ENCODE measurements around the gene OR9A2.

The OR9A2 gene

DNA sequence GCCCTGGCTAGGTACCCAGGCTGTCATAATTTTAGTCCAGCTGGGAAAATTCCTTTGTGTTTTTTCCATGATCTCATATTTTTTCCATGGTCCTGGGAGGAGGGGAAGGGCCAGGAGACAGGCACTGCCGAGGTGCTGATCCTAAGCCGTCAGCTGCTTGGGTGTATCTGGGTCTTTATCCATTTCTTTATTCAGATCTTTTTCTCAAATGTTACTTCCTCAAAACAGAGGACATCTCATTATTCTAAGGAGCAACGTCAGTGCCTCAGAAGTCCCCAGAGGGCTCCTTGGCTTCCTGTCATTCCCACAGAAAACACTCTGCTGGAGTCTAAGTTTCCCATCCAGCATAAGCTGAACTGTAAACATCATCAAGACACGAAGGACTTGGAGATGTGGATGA is 22.4 kb upstream of the OR9A2 start:
- no peak overlapping the region for H3K9ac ChIP-seq (ENCODE audit: low read length in 5 of 5)
- peaks cover 0 to 6% (median 0%) of the 10 kb centered on the region in 5 donors for H3K27me3 ChIP-seq (ENCODE audit: control insufficient read depth in 5 of 5, insufficient read depth in 4 of 5, low read length in 5 of 5)
- no peaks in the 10 kb centered on the region for H3K9me3 ChIP-seq (ENCODE audit: control insufficient read depth in 5 of 5, low read length in 5 of 5)
- H3K4me3 ChIP-seq (ENCODE audit: low read depth in 1 of 5, low read length in 5 of 5): no peak overlapping the region
- H3K27ac ChIP-seq (ENCODE audit: low read depth, low read length): no peak overlapping the region
- peaks cover 0 to 23% (median 13%) of the 10 kb centered on the region in 5 donors for H3K4me1 ChIP-seq (ENCODE audit: control insufficient read depth in 5 of 5, insufficient read depth in 5 of 5, low read length in 5 of 5)
- no peaks in the 10 kb centered on the region for H3K36me3 ChIP-seq (ENCODE audit: control insufficient read depth in 5 of 5, insufficient read depth in 5 of 5, low read length in 5 of 5)

DNA sequence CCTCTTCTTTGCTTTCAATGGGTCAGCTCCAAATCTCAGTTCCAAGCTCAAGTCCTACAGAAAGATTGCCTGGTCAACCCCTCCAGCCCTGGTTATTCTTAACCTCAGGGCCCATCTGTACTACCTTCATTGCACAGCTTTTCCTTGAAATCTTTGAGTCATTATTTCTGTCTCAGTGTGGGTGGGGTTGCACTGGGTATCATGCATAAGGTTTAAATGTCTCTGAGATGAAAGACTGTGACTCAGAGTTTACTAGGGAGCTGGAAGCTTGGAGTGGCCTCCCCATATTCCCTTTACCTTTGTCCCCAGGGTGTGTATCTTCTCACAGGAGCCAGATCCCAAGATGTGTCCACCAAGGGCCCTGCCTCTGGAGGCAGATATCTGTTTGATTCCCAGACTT is 21.9 kb upstream of the OR9A2 start:
- Histone ChIP-seq H3K27ac (ENCODE audit: low read depth, low read length) (no peak overlapping the region), H3K9ac (ENCODE audit: low read length in 5 of 5) (no peak overlapping the region)

DNA sequence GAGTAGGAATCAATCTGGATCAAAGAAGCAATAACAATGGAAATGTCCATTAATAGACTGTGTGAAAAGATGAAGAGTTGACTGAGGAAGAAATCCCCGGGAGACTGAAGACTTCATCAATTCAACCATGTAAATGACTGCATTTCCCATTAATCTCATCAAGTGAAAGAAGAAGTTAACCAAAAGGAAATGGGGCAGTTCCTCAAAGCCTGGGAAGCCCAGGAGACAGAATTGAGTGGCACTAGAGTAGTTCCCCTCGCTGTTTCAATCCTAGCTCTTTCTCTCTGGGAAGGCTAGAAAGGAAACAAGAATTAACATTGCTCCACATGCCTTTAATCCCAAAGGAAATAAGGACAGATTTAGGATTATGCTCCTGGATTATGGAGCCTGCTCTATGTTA is 20.4 kb upstream of the OR9A2 start:
- H3K4me1 ChIP-seq (ENCODE audit: control insufficient read depth in 5 of 5, insufficient read depth in 5 of 5, low read length in 5 of 5): peaks cover 0 to 23% (median 13%) of the 10 kb centered on the region in 5 donors
- H3K27ac ChIP-seq (ENCODE audit: low read depth, low read length): no peak overlapping the region
- no peak overlapping the region for H3K4me3 ChIP-seq (ENCODE audit: low read depth in 1 of 5, low read length in 5 of 5)
- no peaks in the 10 kb centered on the region for H3K27me3 ChIP-seq (ENCODE audit: control insufficient read depth in 5 of 5, insufficient read depth in 4 of 5, low read length in 5 of 5)
- H3K9me3 ChIP-seq (ENCODE audit: control insufficient read depth in 5 of 5, low read length in 5 of 5): no peaks in the 10 kb centered on the region
- H3K36me3 ChIP-seq (ENCODE audit: control insufficient read depth in 5 of 5, insufficient read depth in 5 of 5, low read length in 5 of 5): no peaks in the 10 kb centered on the region
- no peak overlapping the region for H3K9ac ChIP-seq (ENCODE audit: low read length in 5 of 5)

More for the DNA sequence above, 21.9 kb upstream of the OR9A2 start:
- no peaks in the 10 kb centered on the region for H3K9me3 ChIP-seq (ENCODE audit: control insufficient read depth in 5 of 5, low read length in 5 of 5)
- H3K36me3 ChIP-seq (ENCODE audit: control insufficient read depth in 5 of 5, insufficient read depth in 5 of 5, low read length in 5 of 5): no peaks in the 10 kb centered on the region
- H3K4me3 ChIP-seq (ENCODE audit: low read depth in 1 of 5, low read length in 5 of 5): no peak overlapping the region
- peaks cover 0 to 23% (median 13%) of the 10 kb centered on the region in 5 donors for H3K4me1 ChIP-seq (ENCODE audit: control insufficient read depth in 5 of 5, insufficient read depth in 5 of 5, low read length in 5 of 5)
- peaks cover 0 to 6% (median 0%) of the 10 kb centered on the region in 5 donors for H3K27me3 ChIP-seq (ENCODE audit: control insufficient read depth in 5 of 5, insufficient read depth in 4 of 5, low read length in 5 of 5)

DNA sequence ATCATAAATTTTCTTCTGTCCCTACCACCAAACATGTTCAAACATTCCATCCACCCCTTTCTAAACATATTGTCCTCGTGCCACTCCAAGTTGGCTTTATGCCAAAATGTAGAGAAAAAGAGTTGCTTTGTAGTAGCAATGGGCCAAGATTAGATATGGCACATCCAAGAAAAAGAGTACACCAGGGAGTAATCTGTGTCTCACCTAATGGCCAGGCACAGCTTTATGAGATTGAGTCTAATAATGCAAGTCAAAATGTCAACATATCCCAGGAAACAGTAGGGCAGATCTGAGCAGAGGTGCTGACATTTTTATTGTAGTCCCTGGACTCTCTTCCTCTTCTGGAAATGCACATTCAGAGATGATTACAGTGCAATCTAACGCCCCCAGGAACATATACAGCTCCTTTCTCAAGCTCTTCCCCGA is 19.5 kb upstream of the OR9A2 start:
- no peak overlapping the region for H3K4me3 ChIP-seq (ENCODE audit: low read depth in 1 of 5, low read length in 5 of 5)
- no peak overlapping the region for H3K9ac ChIP-seq (ENCODE audit: low read length in 5 of 5)
- H3K36me3 ChIP-seq (ENCODE audit: control insufficient read depth in 5 of 5, insufficient read depth in 5 of 5, low read length in 5 of 5): no peaks in the 10 kb centered on the region
- no peaks in the 10 kb centered on the region for H3K27me3 ChIP-seq (ENCODE audit: control insufficient read depth in 5 of 5, insufficient read depth in 4 of 5, low read length in 5 of 5)
- H3K4me1 ChIP-seq (ENCODE audit: control insufficient read depth in 5 of 5, insufficient read depth in 5 of 5, low read length in 5 of 5): peaks cover 0 to 23% (median 13%) of the 10 kb centered on the region in 5 donors
- H3K27ac ChIP-seq (ENCODE audit: low read depth, low read length): no peak overlapping the region
- H3K9me3 ChIP-seq (ENCODE audit: control insufficient read depth in 5 of 5, low read length in 5 of 5): no peaks in the 10 kb centered on the region

DNA sequence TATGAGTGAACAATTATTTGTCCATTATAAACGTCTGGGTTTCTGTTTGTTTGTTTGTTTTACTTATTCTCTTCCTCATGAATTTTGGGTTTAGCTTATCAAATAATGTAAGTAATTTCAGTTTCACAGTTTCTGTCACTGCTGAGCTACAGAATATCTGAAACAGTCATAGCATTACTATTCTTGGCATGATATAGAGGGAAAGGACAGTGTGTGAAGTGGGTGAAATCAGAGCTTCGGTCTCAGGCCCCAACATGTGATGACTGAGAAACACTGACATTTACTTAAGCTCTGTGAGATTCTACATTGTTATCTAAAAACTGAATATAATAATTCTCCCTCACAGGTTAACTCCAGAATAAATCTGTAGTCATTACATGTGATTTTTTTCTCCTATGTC is 16.5 kb upstream of the OR9A2 start:
- no peaks in the 10 kb centered on the region for H3K36me3 ChIP-seq (ENCODE audit: control insufficient read depth in 5 of 5, insufficient read depth in 5 of 5, low read length in 5 of 5)
- peaks cover 0 to 12% (median 2%) of the 10 kb centered on the region in 5 donors for H3K4me1 ChIP-seq (ENCODE audit: control insufficient read depth in 5 of 5, insufficient read depth in 5 of 5, low read length in 5 of 5)
- H3K9me3 ChIP-seq (ENCODE audit: control insufficient read depth in 5 of 5, low read length in 5 of 5): no peaks in the 10 kb centered on the region
- no peak overlapping the region for H3K27ac ChIP-seq (ENCODE audit: low read depth, low read length)
- H3K27me3 ChIP-seq (ENCODE audit: control insufficient read depth in 5 of 5, insufficient read depth in 4 of 5, low read length in 5 of 5): peaks cover 0 to 3% (median 0%) of the 10 kb centered on the region in 5 donors
- H3K4me3 ChIP-seq (ENCODE audit: low read depth in 1 of 5, low read length in 5 of 5): no peak overlapping the region
- H3K9ac ChIP-seq (ENCODE audit: low read length in 5 of 5): no peak overlapping the region

DNA sequence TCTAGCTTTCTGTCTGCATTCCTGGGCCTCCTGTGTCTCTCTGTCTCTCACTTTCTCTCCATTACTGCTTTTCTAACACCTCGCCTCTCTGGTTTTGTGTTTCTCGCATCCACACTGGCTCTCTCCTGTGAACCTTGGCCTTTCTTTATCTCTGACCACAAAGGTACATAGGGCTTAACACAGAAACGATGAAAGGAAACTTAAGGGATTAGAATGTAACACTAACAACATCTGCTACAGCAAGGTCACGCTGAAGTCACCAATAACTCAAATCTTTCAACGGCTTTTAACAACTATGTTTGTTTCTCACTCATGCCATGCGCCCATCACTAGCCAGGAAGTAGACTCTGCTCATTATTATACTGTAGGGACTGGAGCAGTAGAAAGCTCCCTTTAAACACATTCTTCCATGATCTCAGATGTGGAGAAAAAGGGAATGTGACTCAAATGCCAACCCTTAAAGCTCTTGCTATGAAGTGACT is 15.9 kb upstream of the OR9A2 start:
- H3K9me3 ChIP-seq (ENCODE audit: control insufficient read depth in 5 of 5, low read length in 5 of 5): no peaks in the 10 kb centered on the region
- no peaks in the 10 kb centered on the region for H3K36me3 ChIP-seq (ENCODE audit: control insufficient read depth in 5 of 5, insufficient read depth in 5 of 5, low read length in 5 of 5)
- H3K4me3 ChIP-seq (ENCODE audit: low read depth in 1 of 5, low read length in 5 of 5): no peak overlapping the region
- H3K27me3 ChIP-seq (ENCODE audit: control insufficient read depth in 5 of 5, insufficient read depth in 4 of 5, low read length in 5 of 5): peaks cover 0 to 3% (median 0%) of the 10 kb centered on the region in 5 donors
- H3K4me1 ChIP-seq (ENCODE audit: control insufficient read depth in 5 of 5, insufficient read depth in 5 of 5, low read length in 5 of 5): peaks cover 0 to 12% (median 2%) of the 10 kb centered on the region in 5 donors
- no peak overlapping the region for H3K9ac ChIP-seq (ENCODE audit: low read length in 5 of 5)
- no peak overlapping the region for H3K27ac ChIP-seq (ENCODE audit: low read depth, low read length)

DNA sequence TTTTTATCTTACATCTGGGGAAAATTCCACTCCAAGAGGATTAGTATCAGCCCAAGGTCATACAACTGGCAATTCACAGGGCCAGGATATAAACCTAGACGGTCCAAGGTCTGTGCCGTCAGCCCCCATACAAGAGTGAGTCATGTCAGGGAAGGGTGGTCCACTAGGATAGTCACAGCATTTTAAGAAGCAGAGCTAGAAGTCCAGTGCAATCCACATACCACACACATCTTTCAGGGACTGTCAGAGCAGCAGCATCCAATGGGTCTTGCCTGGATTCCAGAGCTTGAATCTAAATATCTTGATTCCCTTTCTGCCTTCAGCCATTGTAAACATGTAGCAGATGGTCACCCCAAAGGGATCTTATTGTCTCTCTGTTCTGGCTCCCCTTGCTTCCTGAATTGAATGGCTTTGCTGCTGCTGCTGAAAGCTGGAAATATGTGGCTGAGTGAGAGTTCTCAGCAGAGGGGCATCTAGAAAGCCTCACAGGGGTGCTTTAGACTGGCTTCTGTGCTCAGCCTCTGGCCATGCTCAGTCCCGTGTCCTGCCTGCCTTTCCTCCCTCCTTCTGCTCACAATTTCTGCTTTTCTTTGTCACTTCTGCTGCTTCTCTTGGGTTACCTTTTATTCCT is 15.3 kb upstream of the OR9A2 start:
- H3K4me1 ChIP-seq (ENCODE audit: control insufficient read depth in 5 of 5, insufficient read depth in 5 of 5, low read length in 5 of 5): peaks cover 0 to 9% (median 2%) of the 10 kb centered on the region in 5 donors
- H3K36me3 ChIP-seq (ENCODE audit: control insufficient read depth in 5 of 5, insufficient read depth in 5 of 5, low read length in 5 of 5): no peaks in the 10 kb centered on the region
- no peak overlapping the region for H3K27ac ChIP-seq (ENCODE audit: low read depth, low read length)
- no peaks in the 10 kb centered on the region for H3K9me3 ChIP-seq (ENCODE audit: control insufficient read depth in 5 of 5, low read length in 5 of 5)
- peaks cover 0 to 3% (median 0%) of the 10 kb centered on the region in 5 donors for H3K27me3 ChIP-seq (ENCODE audit: control insufficient read depth in 5 of 5, insufficient read depth in 4 of 5, low read length in 5 of 5)
- no peak overlapping the region for H3K9ac ChIP-seq (ENCODE audit: low read length in 5 of 5)
- H3K4me3 ChIP-seq (ENCODE audit: low read depth in 1 of 5, low read length in 5 of 5): no peak overlapping the region

DNA sequence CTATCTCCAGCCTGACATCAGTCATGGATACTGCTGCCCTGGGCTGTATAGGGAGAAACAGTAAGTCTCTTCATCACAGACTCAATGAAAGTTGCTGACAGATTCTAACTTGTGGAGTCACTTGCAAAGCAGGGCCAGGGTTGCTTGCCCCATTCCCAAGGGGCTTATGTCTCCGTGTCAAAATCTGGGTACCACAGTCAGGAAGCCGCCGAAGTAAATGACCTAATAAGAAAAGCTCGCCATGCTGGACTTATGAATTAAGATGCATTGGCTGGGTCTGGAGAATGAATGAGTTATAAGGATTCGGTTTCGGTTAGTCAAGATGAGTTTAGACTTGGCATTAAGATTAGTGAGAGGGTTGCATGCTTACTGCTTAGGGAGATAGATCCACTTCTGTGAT is 14.4 kb upstream of the OR9A2 start:
- Histone ChIP-seq H3K9ac (ENCODE audit: low read length in 5 of 5) (no peak overlapping the region), H3K4me1 (ENCODE audit: control insufficient read depth in 5 of 5, insufficient read depth in 5 of 5, low read length in 5 of 5) (peaks cover 0 to 2% (median under 1%) of the 10 kb centered on the region in 5 donors), H3K36me3 (ENCODE audit: control insufficient read depth in 5 of 5, insufficient read depth in 5 of 5, low read length in 5 of 5) (no peaks in the 10 kb centered on the region), H3K27me3 (ENCODE audit: control insufficient read depth in 5 of 5, insufficient read depth in 4 of 5, low read length in 5 of 5) (peaks cover 0 to 3% (median 0%) of the 10 kb centered on the region in 5 donors), H3K9me3 (ENCODE audit: control insufficient read depth in 5 of 5, low read length in 5 of 5) (no peaks in the 10 kb centered on the region), H3K27ac (ENCODE audit: low read depth, low read length) (no peak overlapping the region), H3K4me3 (ENCODE audit: low read depth in 1 of 5, low read length in 5 of 5) (no peak overlapping the region)

DNA sequence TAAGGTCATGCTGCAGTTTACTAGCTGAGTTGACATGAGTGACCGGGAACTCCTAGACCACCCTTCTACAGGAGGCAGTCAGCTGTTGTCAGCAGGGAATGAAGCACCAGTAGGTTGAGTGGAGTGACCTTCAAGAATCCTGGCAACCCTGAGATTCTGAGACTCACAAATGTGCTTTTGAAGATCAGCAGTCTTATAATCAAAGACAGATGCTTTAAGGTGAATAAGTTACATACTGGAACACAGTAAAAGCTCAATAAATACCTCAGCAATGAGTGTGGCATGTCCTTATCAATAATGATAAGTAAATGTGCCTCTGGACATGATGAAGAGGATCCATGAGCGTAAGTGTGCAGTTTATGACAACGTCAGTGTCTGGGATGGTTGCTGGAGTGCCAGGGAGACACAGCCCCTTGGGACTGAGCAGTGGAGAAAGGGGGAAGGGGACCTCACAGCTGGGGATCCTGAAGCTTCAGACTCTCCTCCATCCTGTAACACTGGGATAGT is 13.3 kb upstream of the OR9A2 start:
- H3K27ac ChIP-seq (ENCODE audit: low read depth, low read length): no peak overlapping the region
- peaks cover 0 to 3% (median 0%) of the 10 kb centered on the region in 5 donors for H3K27me3 ChIP-seq (ENCODE audit: control insufficient read depth in 5 of 5, insufficient read depth in 4 of 5, low read length in 5 of 5)
- H3K36me3 ChIP-seq (ENCODE audit: control insufficient read depth in 5 of 5, insufficient read depth in 5 of 5, low read length in 5 of 5): no peaks in the 10 kb centered on the region
- peaks cover 0 to 2% (median 0%) of the 10 kb centered on the region in 5 donors for H3K4me1 ChIP-seq (ENCODE audit: control insufficient read depth in 5 of 5, insufficient read depth in 5 of 5, low read length in 5 of 5)
- no peaks in the 10 kb centered on the region for H3K9me3 ChIP-seq (ENCODE audit: control insufficient read depth in 5 of 5, low read length in 5 of 5)
- H3K4me3 ChIP-seq (ENCODE audit: low read depth in 1 of 5, low read length in 5 of 5): no peak overlapping the region
- H3K9ac ChIP-seq (ENCODE audit: low read length in 5 of 5): no peak overlapping the region

DNA sequence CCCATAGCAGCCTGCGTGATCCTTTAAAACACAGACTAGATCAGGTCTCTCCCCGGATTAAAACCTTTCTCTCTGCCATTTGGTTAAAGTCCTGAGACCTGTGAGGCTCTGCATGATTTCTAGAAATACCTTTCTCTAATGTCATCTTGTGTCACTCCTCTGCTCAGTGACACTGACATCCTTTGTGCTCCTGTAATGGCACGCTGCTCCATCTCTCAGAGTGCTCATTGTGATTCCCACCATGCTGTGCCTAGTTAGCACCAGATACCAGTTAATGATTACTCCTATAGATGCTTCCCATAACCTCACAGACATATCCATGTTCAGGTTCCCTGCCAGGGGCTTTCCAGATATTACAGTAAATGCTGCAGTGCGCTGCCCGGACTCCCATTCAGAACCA is 11.7 kb upstream of the OR9A2 start:
- peaks cover 0 to 3% (median 0%) of the 10 kb centered on the region in 5 donors for H3K27me3 ChIP-seq (ENCODE audit: control insufficient read depth in 5 of 5, insufficient read depth in 4 of 5, low read length in 5 of 5)
- H3K4me1 ChIP-seq (ENCODE audit: control insufficient read depth in 5 of 5, insufficient read depth in 5 of 5, low read length in 5 of 5): peaks cover 0 to 2% (median 0%) of the 10 kb centered on the region in 5 donors
- no peak overlapping the region for H3K27ac ChIP-seq (ENCODE audit: low read depth, low read length)
- H3K9me3 ChIP-seq (ENCODE audit: control insufficient read depth in 5 of 5, low read length in 5 of 5): peaks cover 0 to 6% (median 0%) of the 10 kb centered on the region in 5 donors
- no peak overlapping the region for H3K9ac ChIP-seq (ENCODE audit: low read length in 5 of 5)
- no peaks in the 10 kb centered on the region for H3K36me3 ChIP-seq (ENCODE audit: control insufficient read depth in 5 of 5, insufficient read depth in 5 of 5, low read length in 5 of 5)
- H3K4me3 ChIP-seq (ENCODE audit: low read depth in 1 of 5, low read length in 5 of 5): no peak overlapping the region
